H9 (cell line): Measurements from ENCODE around the gene RAX2. TPM values are rescaled to one million over a fixed set of nuclear protein-coding genes. Genes with fewer than 3 reads are reported as not detected.

Experiments used
- DNase-seq: peaks from one replicate; pipeline ENCODE4 v3.0.0-alpha.2; 2017
- H2AFZ ChIP-seq: one replicate; pipeline ENCODE4 v1.6.1; 2013; ENCODE audit warnings: mild to moderate bottlenecking, low read length, control low read depth, moderate library complexity
- H2AK5ac ChIP-seq: 2 replicates; pipeline ENCODE4 v1.6.1; 2013; ENCODE audit warnings: low read length, control low read depth, mixed read lengths; ENCODE audit not compliant: insufficient read length
- H2BK120ac ChIP-seq: one replicate; pipeline ENCODE4 v1.6.1; 2013; ENCODE audit warnings: low read depth, mild to moderate bottlenecking, low read length, control low read depth, inconsistent platforms; ENCODE audit not compliant: poor library complexity, severe bottlenecking
- H2BK12ac ChIP-seq: 2 replicates; pipeline ENCODE4 v1.6.1; 2013; ENCODE audit warnings: low read length, control low read depth, mixed read lengths, low read depth; ENCODE audit not compliant: insufficient read length
- H2BK15ac ChIP-seq: 2 replicates; pipeline ENCODE4 v1.6.1; 2013; ENCODE audit warnings: low read depth, low read length, control low read depth
- H2BK20ac ChIP-seq: one replicate; pipeline ENCODE4 v1.6.1; 2013; ENCODE audit warnings: low read depth, mild to moderate bottlenecking, low read length, control low read depth, inconsistent platforms; ENCODE audit not compliant: poor library complexity, severe bottlenecking
- H2BK5ac ChIP-seq: 2 replicates; pipeline ENCODE4 v1.6.1; 2013; ENCODE audit warnings: low read length, control low read depth, mixed read lengths; ENCODE audit not compliant: insufficient read length
- H3K14ac ChIP-seq: 2 replicates; pipeline ENCODE4 v1.6.1; 2013; ENCODE audit warnings: low read length, control low read depth; ENCODE audit not compliant: insufficient read depth
- H3K18ac ChIP-seq: 2 replicates; pipeline ENCODE4 v1.6.1; 2013; ENCODE audit warnings: low read depth, mild to moderate bottlenecking, mixed read lengths, low read length, control low read depth; ENCODE audit not compliant: insufficient read length
- H3K23ac ChIP-seq: 2 replicates; pipeline ENCODE4 v1.6.1; 2013; ENCODE audit warnings: low read length, control low read depth, mixed read lengths, low read depth; ENCODE audit not compliant: insufficient read length
- H3K23me2 ChIP-seq: 2 replicates; pipeline ENCODE4 v1.6.1; 2013; ENCODE audit warnings: low read depth, mild to moderate bottlenecking, mixed read lengths, low read length, control low read depth; ENCODE audit not compliant: insufficient read length, poor library complexity, severe bottlenecking
- H3K27ac ChIP-seq: 2 replicates; pipeline ENCODE4 v1.5.1; 2013; ENCODE audit warnings: low read length, control low read depth, mixed read lengths, low read depth; ENCODE audit not compliant: insufficient read length
- H3K27me3 ChIP-seq: 2 replicates; pipeline ENCODE4 v1.6.1; 2013; ENCODE audit warnings: low read length, control low read depth, inconsistent platforms; ENCODE audit not compliant: insufficient read depth
- H3K4ac ChIP-seq: 2 replicates; pipeline ENCODE4 v1.6.1; 2013; ENCODE audit warnings: low read depth, mild to moderate bottlenecking, control low read depth, inconsistent platforms, low read length, moderate library complexity
- H3K4me1 ChIP-seq: 2 replicates; pipeline ENCODE4 v1.6.1; 2013; ENCODE audit warnings: low read length, control low read depth, inconsistent platforms; ENCODE audit not compliant: insufficient read depth
- H3K4me2 ChIP-seq: 2 replicates; pipeline ENCODE4 v1.6.1; 2013; ENCODE audit warnings: low read length, control low read depth, mixed read lengths; ENCODE audit not compliant: insufficient read length, insufficient read depth
- H3K56ac ChIP-seq: 2 replicates; pipeline ENCODE4 v1.6.1; 2013; ENCODE audit warnings: low read depth, mild to moderate bottlenecking, mixed read lengths, low read length, control low read depth; ENCODE audit not compliant: insufficient read length
- H3K79me1 ChIP-seq: 2 replicates; pipeline ENCODE4 v1.6.1; 2013; ENCODE audit warnings: low read depth, mild to moderate bottlenecking, moderate library complexity, low read length, control low read depth, inconsistent platforms; ENCODE audit not compliant: insufficient read depth, poor library complexity, severe bottlenecking
- H3K79me2 ChIP-seq: 2 replicates; pipeline ENCODE4 v1.6.1; 2013; ENCODE audit warnings: low read length, control low read depth, inconsistent platforms; ENCODE audit not compliant: insufficient read depth
- H3K9ac ChIP-seq: 2 replicates; pipeline ENCODE4 v1.6.1; 2013; ENCODE audit warnings: low read length, control low read depth, mixed read lengths; ENCODE audit not compliant: insufficient read length; ENCODE audit errors: extremely low read depth
- H3K9me3 ChIP-seq: one replicate; pipeline ENCODE4 v1.6.1; 2013; ENCODE audit warnings: low read depth, low read length, inconsistent platforms; ENCODE audit not compliant: control insufficient read depth
- H3T11ph ChIP-seq: one replicate; pipeline ENCODE4 v1.6.1; 2013; ENCODE audit warnings: mild to moderate bottlenecking, low read length, control low read depth, inconsistent platforms
- H4K20me1 ChIP-seq: one replicate; pipeline ENCODE4 v1.6.1; 2013; ENCODE audit not compliant: control insufficient read depth, insufficient read length, insufficient read depth
- H4K5ac ChIP-seq: 2 replicates; pipeline ENCODE4 v1.6.1; 2013; ENCODE audit warnings: low read depth, mild to moderate bottlenecking, mixed read lengths, low read length, control low read depth; ENCODE audit not compliant: insufficient read length
- H4K8ac ChIP-seq: replicated peaks from 2 replicates; pipeline ENCODE4 v1.6.1; 2013; ENCODE audit warnings: low read length, control low read depth, mixed read lengths, low read depth; ENCODE audit not compliant: insufficient read length
- H4K91ac ChIP-seq: 2 replicates; pipeline ENCODE4 v1.6.1; 2013; ENCODE audit warnings: low read depth, mild to moderate bottlenecking, moderate library complexity, mixed read lengths, low read length, control low read depth; ENCODE audit not compliant: insufficient read length
- H3K27ac Mint-ChIP-seq, 3 experiments: 2 replicates in 2 of 3; 3 replicates in 1 of 3; pipeline ENCODE4 v1.8.0; 2020 to 2021; ENCODE audit warnings: mixed read lengths in 3 of 3, mild to moderate bottlenecking in 1 of 3, moderate library complexity in 1 of 3
- H3K27me3 Mint-ChIP-seq: 2 replicates; pipeline ENCODE4 v1.8.0; 2021; ENCODE audit warnings: low read depth, mild to moderate bottlenecking, moderate library complexity, mixed read lengths
- H3K36me3 Mint-ChIP-seq, 3 experiments: 2 replicates in 2 of 3; 3 replicates in 1 of 3; pipeline ENCODE4 v1.8.0; 2020 to 2021; ENCODE audit warnings: low read depth in 3 of 3, mixed read lengths in 3 of 3; ENCODE audit not compliant: insufficient read depth in 1 of 3
- H3K4me1 Mint-ChIP-seq, 2 experiments: 2 replicates each; pipeline ENCODE4 v1.8.0; 2020; ENCODE audit warnings: mixed read lengths in 2 of 2
- H3K4me3 Mint-ChIP-seq, 2 experiments: 2 replicates in 1 of 2; 3 replicates in 1 of 2; pipeline ENCODE4 v1.8.0; 2020 to 2021; ENCODE audit warnings: mild to moderate bottlenecking in 2 of 2, mixed read lengths in 2 of 2, moderate library complexity in 1 of 2
- H3K9me3 Mint-ChIP-seq, 2 experiments: 2 replicates in 1 of 2; 3 replicates in 1 of 2; pipeline ENCODE4 v1.8.0; 2020; ENCODE audit warnings: mild to moderate bottlenecking in 2 of 2, mixed read lengths in 2 of 2, moderate library complexity in 1 of 2
- CTCF ChIP-seq: fragments of 200-600 bp; sonication (generic); conservative IDR thresholded peaks from 3 replicates; pipeline ENCODE4 v1.8.0; 2021; ENCODE audit warnings: antibody characterized with exemption, mild to moderate bottlenecking
- WGBS: extraction: QIAGEN DNeasy Blood & Tissue Kit; methylation state at CpG from one replicate; pipeline ENCODE4 v1.1.7; 2013; ENCODE audit warnings: missing lambda C conversion rate, low lambda C conversion rate, mixed read lengths; ENCODE audit not compliant: insufficient read length; ENCODE audit errors: extremely low coverage; 5-methylcytosine and 5-hydroxymethylcytosine counted together
- total RNA-seq: library from RNA; stranded (reverse); gene quantifications from 2 replicates; pipeline ENCODE4 v1.2.1, GENCODE V29; 2021

The RAX2 gene
- total RNA-seq, 1 experiment from 2014 or later = not detected

DNA sequence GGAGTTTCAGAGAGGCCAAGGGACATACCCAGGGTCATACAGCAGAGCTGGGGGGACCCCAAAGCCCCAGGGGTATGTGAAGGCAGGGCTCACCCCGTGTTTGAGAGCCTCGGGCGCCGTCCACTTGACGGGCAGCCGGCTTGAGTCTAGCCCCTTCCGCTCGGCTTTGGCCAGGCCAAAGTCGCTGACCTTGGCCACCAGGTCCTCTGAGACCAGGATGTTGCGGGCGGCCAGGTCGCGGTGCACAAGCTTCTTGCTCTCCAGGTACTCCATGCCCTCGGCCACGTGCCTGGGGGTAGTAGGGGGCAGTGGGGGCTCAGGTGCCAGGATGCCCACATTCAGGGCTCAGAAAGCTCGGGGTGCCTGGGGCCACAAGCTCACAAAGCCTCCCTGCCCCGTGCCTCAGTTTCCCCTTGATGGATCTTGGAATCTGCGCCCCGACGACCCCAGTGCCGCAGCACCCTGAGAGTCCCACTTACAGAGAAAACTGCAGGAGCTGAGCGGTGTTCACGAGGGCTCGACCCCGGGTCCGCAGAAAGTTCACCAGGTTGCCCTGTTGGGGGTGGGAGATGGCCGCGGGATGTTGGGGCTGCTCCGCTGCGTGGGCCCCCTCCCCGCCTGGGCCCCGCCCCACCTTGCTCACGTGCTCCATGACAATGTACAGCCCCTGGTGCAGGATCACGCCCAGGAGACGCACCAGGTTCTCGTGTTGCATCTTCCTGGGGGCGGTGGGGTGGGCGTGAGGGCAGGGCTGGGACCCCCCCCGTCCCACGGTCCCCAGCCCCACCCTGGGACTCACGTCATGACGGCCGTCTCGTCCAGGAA lies 7.1 kb upstream of the RAX2 start:
- Histone ChIP-seq H2BK120ac (no peak overlapping the region), H3K23me2 (no peaks in the 10 kb centered on the region), H3K27ac (no peak overlapping the region), H3K23ac (no peak overlapping the region), H3T11ph (no peak overlapping the region), H4K91ac (no peak overlapping the region), H2BK15ac (no peak overlapping the region), H2AK5ac (no peak overlapping the region), H3K56ac (no peak overlapping the region), H3K79me1 (no peaks in the 10 kb centered on the region), H3K9ac (no peak overlapping the region), H2BK5ac (no peak overlapping the region), H3K18ac (no peak overlapping the region), H3K14ac (no peak overlapping the region), H2BK20ac (no peak overlapping the region), H4K20me1 (no peaks in the 10 kb centered on the region), H2BK12ac (no peak overlapping the region), H3K9me3 (peaks cover 19% of the 10 kb centered on the region), H3K79me2 (no peaks in the 10 kb centered on the region), H3K4ac (no peak overlapping the region), H2AFZ (no peak overlapping the region), H3K4me1 (no peaks in the 10 kb centered on the region), H4K5ac (no peak overlapping the region), H4K8ac (no peak overlapping the region), H3K4me2 (no peak overlapping the region), H3K27me3 (no peaks in the 10 kb centered on the region)
- Mint-ChIP-seq H3K27me3 (peaks cover 18% of the 10 kb centered on the region), H3K27ac (no peak overlapping the region), H3K4me1 (peaks cover 0 to 5% of the 10 kb centered on the region in 2 experiments; a peak in 1 of 4 replicates), H3K9me3 (peaks cover 21 to 23% of the 10 kb centered on the region in 2 experiments), H3K4me3 (no peak overlapping the region), H3K36me3 (peaks cover 21 to 24% (median 21%) of the 10 kb centered on the region in 3 experiments)
- no CpG with 5 or more reads among the region's 44 CpGs for WGBS
- TF ChIP-seq CTCF = no peak
- no peak for DNase-seq
